ENCODE data around the gene ZKSCAN5.
A peak's percentile ranks its signal among the peaks of the same experiment; 100 is the strongest.

ZKSCAN5 gene

GRCh38 chr7:99457050-99457649 is 47.3 kb upstream of the ZKSCAN5 start:
- no peak for DNase-seq
- H4K20me1 ChIP-seq (ENCODE audit: insufficient read depth, low read length), result peaks cover 8% of the 10 kb centered on the region; the same call in 1 of the 2 replicates
- no peak for TF ChIP-seq EZH2phosphoT487 (IDR thresholded peaks at IDR 0.05; ENCODE audit: low read length)
- TF ChIP-seq EZH2 (optimal IDR thresholded peaks at IDR 0.05; ENCODE audit: low read depth, low read length), result no peak
- TF ChIP-seq CTCF (IDR thresholded peaks at IDR 0.05; ENCODE audit: low read length), result no peak

GRCh38 chr7:99457650-99458493 is 46.6 kb upstream of the ZKSCAN5 start:
- Histone ChIP-seq H3K79me2 (ENCODE audit: low read length) (peaks cover 92% of the 10 kb centered on the region), H3K4me2 (ENCODE audit: low read depth, low read length) (no peak overlapping the region), H2AFZ (ENCODE audit: low read length) (no peak overlapping the region), H3K9ac (ENCODE audit: low read length) (no peak overlapping the region), H3K27me3 (replicated peaks; ENCODE audit: insufficient read depth, low read length) (no peaks in the 10 kb centered on the region), H3K4me3 (ENCODE audit: low read length) (no peak overlapping the region), H3F3A (ENCODE audit: insufficient read depth, low read length) (peaks cover 4% of the 10 kb centered on the region; the same call in 1 of the 2 replicates), H3K4me1 (ENCODE audit: low read length) (no peaks in the 10 kb centered on the region; the same call in 1 of the 2 replicates), H4K20me1 (ENCODE audit: insufficient read depth, low read length) (peaks cover 9% of the 10 kb centered on the region; the same call in 1 of the 2 replicates), H3K9me2 (replicated peaks; ENCODE audit: insufficient read depth, low read length) (no peaks in the 10 kb centered on the region), H3K9me3 (replicated peaks; ENCODE audit: insufficient read depth, low read length) (no peaks in the 10 kb centered on the region), H3K36me3 (replicated peaks; ENCODE audit: insufficient read depth, low read length) (peaks cover 10% of the 10 kb centered on the region), H3K27ac (ENCODE audit: low read length) (no peak overlapping the region)
- TF ChIP-seq CTCF (IDR thresholded peaks at IDR 0.05; ENCODE audit: low read length) (no peak), EZH2 (optimal IDR thresholded peaks at IDR 0.05; ENCODE audit: low read depth, low read length) (no peak), EZH2phosphoT487 (IDR thresholded peaks at IDR 0.05; ENCODE audit: low read length) (no peak)
- DNase-seq, result no peak

More at GRCh38 chr7:99457050-99457649, 47.3 kb upstream of the ZKSCAN5 start:
- peaks cover 10% of the 10 kb centered on the region for H3K36me3 ChIP-seq (replicated peaks; ENCODE audit: insufficient read depth, low read length)
- H3K4me3 ChIP-seq (ENCODE audit: low read length), result no peak overlapping the region
- no peaks in the 10 kb centered on the region for H3K4me1 ChIP-seq (ENCODE audit: low read length)
- no peak overlapping the region for H3K4me2 ChIP-seq (ENCODE audit: low read depth, low read length)
- H3F3A ChIP-seq (ENCODE audit: insufficient read depth, low read length), result peaks cover 4% of the 10 kb centered on the region; the same call in 1 of the 2 replicates
- H3K9me2 ChIP-seq (replicated peaks; ENCODE audit: insufficient read depth, low read length), result no peaks in the 10 kb centered on the region
- H3K9ac ChIP-seq (ENCODE audit: low read length), result no peak overlapping the region
- H3K79me2 ChIP-seq (ENCODE audit: low read length), result peaks cover 85% of the 10 kb centered on the region
- no peaks in the 10 kb centered on the region for H3K27me3 ChIP-seq (replicated peaks; ENCODE audit: insufficient read depth, low read length)
- H3K27ac ChIP-seq (ENCODE audit: low read length), result no peak overlapping the region
- no peaks in the 10 kb centered on the region for H3K9me3 ChIP-seq (replicated peaks; ENCODE audit: insufficient read depth, low read length)
- no peak overlapping the region for H2AFZ ChIP-seq (ENCODE audit: low read length)

- H3K4me2 ChIP-seq (ENCODE audit: low read depth, low read length), result no peak overlapping the region
- peaks cover 4% of the 10 kb centered on the region; the same call in 1 of the 2 replicates for H3F3A ChIP-seq (ENCODE audit: insufficient read depth, low read length)
- peaks cover 14% of the 10 kb centered on the region for H3K36me3 ChIP-seq (replicated peaks; ENCODE audit: insufficient read depth, low read length)
- no peaks in the 10 kb centered on the region for H3K27me3 ChIP-seq (replicated peaks; ENCODE audit: insufficient read depth, low read length)
- peaks cover 13% of the 10 kb centered on the region; the same call in 1 of the 2 replicates for H4K20me1 ChIP-seq (ENCODE audit: insufficient read depth, low read length)
- H2AFZ ChIP-seq (ENCODE audit: low read length), result no peak overlapping the region
- no peak overlapping the region for H3K9ac ChIP-seq (ENCODE audit: low read length)
- H3K9me3 ChIP-seq (replicated peaks; ENCODE audit: insufficient read depth, low read length), result no peaks in the 10 kb centered on the region
- no peak for TF ChIP-seq EZH2phosphoT487 (IDR thresholded peaks at IDR 0.05; ENCODE audit: low read length)
- TF ChIP-seq CTCF (IDR thresholded peaks at IDR 0.05; ENCODE audit: low read length), result peak; percentile 42
- H3K79me2 ChIP-seq (ENCODE audit: low read length), result peaks cover 99% of the 10 kb centered on the region
- H3K9me2 ChIP-seq (replicated peaks; ENCODE audit: insufficient read depth, low read length), result no peaks in the 10 kb centered on the region
- peak; percentile 53 for DNase-seq
- H3K4me1 ChIP-seq (ENCODE audit: low read length), result no peaks in the 10 kb centered on the region; the same call in 1 of the 2 replicates
- H3K27ac ChIP-seq (ENCODE audit: low read length), result no peak overlapping the region
- no peak overlapping the region for H3K4me3 ChIP-seq (ENCODE audit: low read length)
Observed at GRCh38 chr7:99459087-99459486, 45.4 kb upstream of the ZKSCAN5 start.

All from MM.1S (cell line).